A673 (cell line): ENCODE measurements around the gene DENND5A. TPM values are rescaled to one million over a fixed set of nuclear protein-coding genes. Genes with fewer than 3 reads are reported as not detected.

Experiments
- BruUV-seq: library from RNA; stranded (reverse); fragments of 400-500 nt; replicated peaks from 2 replicates; lab custom pipeline; 2021; lab: Mats Ljungman, UMichigan
- CTCF ChIA-PET: fragments of 300-600 bp; sonication (Branson Sonifier 250); formaldehyde crosslinking; loops from one replicate; lab custom pipeline; 2022; ENCODE audit warnings: antibody characterized with exemption; lab: Charles Lee
- POLR2A ChIA-PET: fragments of 300-600 bp; sonication (Branson Sonifier 250); formaldehyde crosslinking; loops from one replicate; lab custom pipeline; 2022; ENCODE audit warnings: antibody characterized with exemption; ENCODE audit not compliant: low non-redundant PET; lab: Charles Lee
- DNase-seq: peaks from one replicate; pipeline ENCODE4 v3.0.0-alpha.2; 2015; ENCODE audit warnings: low spot score
- H3K27ac ChIP-seq: fragments of 200-600 bp; sonication (generic); 2 replicates; pipeline ENCODE4 v1.5.1; 2016; ENCODE audit warnings: mixed run types, low read depth, mild to moderate bottlenecking, mixed read lengths, antibody characterized with exemption, low read length; ENCODE audit not compliant: poor library complexity, severe bottlenecking
- H3K27me3 ChIP-seq: fragments of 200-600 bp; sonication (generic); replicated peaks from 2 replicates; pipeline ENCODE4 v1.6.1; 2017; ENCODE audit warnings: mixed run types, low read depth, mild to moderate bottlenecking, mixed read lengths, antibody characterized with exemption, low read length; ENCODE audit not compliant: insufficient read depth, poor library complexity
- H3K36me3 ChIP-seq: fragments of 200-600 bp; sonication (generic); 2 replicates; pipeline ENCODE4 v1.6.1; 2016; ENCODE audit warnings: mixed run types, mild to moderate bottlenecking, mixed read lengths, antibody characterized with exemption, low read length; ENCODE audit not compliant: insufficient read depth, poor library complexity, severe bottlenecking
- H3K4me1 ChIP-seq: fragments of 200-600 bp; sonication (generic); 2 replicates; pipeline ENCODE4 v1.6.1; 2017; ENCODE audit warnings: mixed run types, mild to moderate bottlenecking, mixed read lengths, antibody characterized with exemption, low read length; ENCODE audit not compliant: insufficient read depth, poor library complexity, severe bottlenecking
- H3K4me3 ChIP-seq: fragments of 200-600 bp; sonication (generic); 2 replicates; pipeline ENCODE4 v1.5.1; 2016; ENCODE audit warnings: low read depth, mixed run types, mild to moderate bottlenecking, mixed read lengths, low read length; ENCODE audit not compliant: poor library complexity, severe bottlenecking
- H3K9me3 ChIP-seq: fragments of 200-600 bp; sonication (generic); 2 replicates; pipeline ENCODE4 v1.6.1; 2016; ENCODE audit warnings: mixed run types, low read depth, mild to moderate bottlenecking, mixed read lengths, antibody characterized with exemption, low read length; ENCODE audit not compliant: poor library complexity, severe bottlenecking
- EZH2 ChIP-seq: fragments of 200-600 bp; sonication (generic); IDR thresholded peaks from 2 replicates; pipeline ENCODE4 v1.6.1; 2017; ENCODE audit warnings: borderline replicate concordance, low read depth, mild to moderate bottlenecking, mixed read lengths, antibody characterized with exemption, low read length; ENCODE audit not compliant: poor library complexity, severe bottlenecking
- intact Hi-C: fragments of 100-400 bp; cut with micrococcal nuclease; formaldehyde crosslinking; loops from one replicate; pipeline ENCODE4 v1.10.0; 2022; ENCODE audit not compliant: unreplicated experiment
- total RNA-seq: library from RNA; stranded (reverse); gene quantifications from 2 replicates; pipeline ENCODE4 v1.2.3, GENCODE V29; 2021
- TF ChIP-seq, protein P1 (sequence below): fragments of 300-800, 200-600 bp; sonication (generic); conservative IDR thresholded peaks from 2 replicates; pipeline ENCODE4 v1.5.1; 2017; ENCODE audit warnings: low read depth, mild to moderate bottlenecking, antibody characterized with exemption, low read length, moderate library complexity, mixed read lengths

The DENND5A gene
- total RNA-seq, 1 experiment from 2014 or later, result 65.4 TPM

DNA sequence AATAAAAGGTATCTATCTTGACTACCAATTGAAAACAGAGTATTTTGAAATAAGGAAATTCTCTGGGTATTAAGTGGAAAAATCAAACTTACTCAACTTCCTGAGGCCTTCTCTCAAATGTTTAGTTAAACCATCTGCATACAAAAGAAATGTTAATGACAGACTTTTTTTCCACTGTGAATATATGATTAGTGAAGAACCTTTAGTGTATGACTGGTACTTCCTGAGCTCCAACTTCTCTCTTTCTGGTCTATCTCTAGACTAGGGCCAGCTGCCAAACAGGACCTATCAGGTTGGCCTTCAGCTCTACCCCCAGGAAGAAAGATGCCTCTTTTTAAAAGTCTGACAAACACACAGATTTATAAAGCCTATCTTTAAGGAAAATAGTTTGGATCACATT, 105.0 kb downstream of the DENND5A start:
- peak; percentile 28 for DNase-seq
- Histone ChIP-seq H3K4me1 (peaks cover 9% of the 10 kb centered on the region), H3K36me3 (peaks cover 20% of the 10 kb centered on the region), H3K4me3 (no peak overlapping the region), H3K27ac (peak overlapping the region; percentile 47), H3K9me3 (no peaks in the 10 kb centered on the region), H3K27me3 (no peaks in the 10 kb centered on the region)
- CTCF ChIA-PET, result no interaction called here
- BruUV-seq, result no TSS peak
- TF ChIP-seq EZH2, result no peak
- TF ChIP-seq, protein P1, sequence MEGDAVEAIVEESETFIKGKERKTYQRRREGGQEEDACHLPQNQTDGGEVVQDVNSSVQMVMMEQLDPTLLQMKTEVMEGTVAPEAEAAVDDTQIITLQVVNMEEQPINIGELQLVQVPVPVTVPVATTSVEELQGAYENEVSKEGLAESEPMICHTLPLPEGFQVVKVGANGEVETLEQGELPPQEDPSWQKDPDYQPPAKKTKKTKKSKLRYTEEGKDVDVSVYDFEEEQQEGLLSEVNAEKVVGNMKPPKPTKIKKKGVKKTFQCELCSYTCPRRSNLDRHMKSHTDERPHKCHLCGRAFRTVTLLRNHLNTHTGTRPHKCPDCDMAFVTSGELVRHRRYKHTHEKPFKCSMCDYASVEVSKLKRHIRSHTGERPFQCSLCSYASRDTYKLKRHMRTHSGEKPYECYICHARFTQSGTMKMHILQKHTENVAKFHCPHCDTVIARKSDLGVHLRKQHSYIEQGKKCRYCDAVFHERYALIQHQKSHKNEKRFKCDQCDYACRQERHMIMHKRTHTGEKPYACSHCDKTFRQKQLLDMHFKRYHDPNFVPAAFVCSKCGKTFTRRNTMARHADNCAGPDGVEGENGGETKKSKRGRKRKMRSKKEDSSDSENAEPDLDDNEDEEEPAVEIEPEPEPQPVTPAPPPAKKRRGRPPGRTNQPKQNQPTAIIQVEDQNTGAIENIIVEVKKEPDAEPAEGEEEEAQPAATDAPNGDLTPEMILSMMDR, result no peak
- intact Hi-C loops, result loop anchor here (10.0 kb wide), 1 partner anchor 345 kb away; no protein-coding TSS in a partner anchor
- POLR2A ChIA-PET, result interaction anchor here (0.6 kb wide), 1 partner anchor 312 kb away, joined by 5 read pairs; no protein-coding TSS in a partner anchor

DNA sequence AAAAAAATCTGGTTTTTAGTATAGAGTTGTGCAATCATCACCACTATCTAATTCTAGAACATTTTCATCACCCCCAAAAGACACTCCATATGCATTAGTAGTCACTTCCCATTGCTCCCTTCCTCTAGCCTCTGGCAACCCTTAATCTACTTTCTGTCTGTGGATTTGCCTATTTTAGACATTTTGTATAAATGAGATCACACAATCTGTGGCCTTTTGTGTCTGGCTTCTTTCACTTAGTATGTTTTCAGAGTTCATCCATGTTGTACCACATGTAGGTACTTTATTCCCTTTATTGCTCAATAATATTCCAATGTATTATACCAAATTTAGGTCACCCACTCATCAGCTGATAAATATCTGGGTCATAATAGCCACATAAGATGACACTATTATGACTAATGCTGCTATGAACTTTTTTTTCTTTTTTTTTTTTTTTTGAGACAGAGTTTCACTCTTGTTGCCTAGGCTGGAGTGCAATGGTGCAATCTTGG, 106.2 kb downstream of the DENND5A start:
- TF ChIP-seq EZH2, result no peak
- TF ChIP-seq, protein P1, result no peak
- intact Hi-C loops, result no loop called here
- H3K4me1 ChIP-seq, result peaks cover 9% of the 10 kb centered on the region
- H3K36me3 ChIP-seq, result peaks cover 20% of the 10 kb centered on the region
- ChIA-PET CTCF (no interaction called here), POLR2A (interaction anchor here (0.6 kb wide), 1 partner anchor 104 kb away, joined by 3 read pairs; no protein-coding TSS in a partner anchor)
- no TSS peak for BruUV-seq
- H3K4me3 ChIP-seq, result no peak overlapping the region
- no peaks in the 10 kb centered on the region for H3K27me3 ChIP-seq
- no peaks in the 10 kb centered on the region for H3K9me3 ChIP-seq
- H3K27ac ChIP-seq, result no peak overlapping the region
- no peak for DNase-seq

DNA sequence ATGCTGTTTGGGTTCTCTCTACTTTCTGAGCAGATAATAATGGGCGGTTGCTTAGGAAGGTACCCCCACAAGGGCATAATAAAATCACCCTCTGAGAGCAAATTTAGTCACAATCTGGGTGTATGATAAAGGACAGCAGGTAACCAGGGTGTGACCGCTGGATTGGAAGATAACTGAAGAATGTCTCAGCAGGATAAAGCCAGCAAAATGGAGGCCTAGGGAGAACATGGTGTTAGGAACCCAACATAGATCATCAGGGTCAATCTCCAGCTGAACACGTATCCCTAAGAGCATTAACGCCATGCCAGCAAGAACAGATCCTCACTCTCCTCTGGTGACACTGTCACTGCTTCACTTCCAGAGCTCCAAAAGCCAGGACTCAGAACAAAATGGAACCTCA, 109.2 kb downstream of the DENND5A start:
- H3K4me3 ChIP-seq, result no peak overlapping the region
- BruUV-seq, result no TSS peak
- no peaks in the 10 kb centered on the region for H3K9me3 ChIP-seq
- no peak for TF ChIP-seq EZH2
- TF ChIP-seq, protein P1, result no peak
- DNase-seq, result no peak
- H3K27ac ChIP-seq, result no peak overlapping the region
- ChIA-PET POLR2A (no interaction called here), CTCF (no interaction called here)
- no peaks in the 10 kb centered on the region for H3K27me3 ChIP-seq
- intact Hi-C loops, result no loop called here
- peaks cover 30% of the 10 kb centered on the region for H3K36me3 ChIP-seq
- peaks cover 9% of the 10 kb centered on the region for H3K4me1 ChIP-seq
